K562 (cell line): ENCODE data around the gene P4HB. TPM values are rescaled to one million over a fixed set of nuclear protein-coding genes. Genes with fewer than 3 reads are reported as not detected.

Experiments used
- BHLHE40 ChIP-seq: IDR thresholded peaks from 2 replicates; pipeline ENCODE4 v1.6.1; 2011; ENCODE audit warnings: low read length, improper control_type of control experiment
- C11orf30 ChIP-seq: fragments of 450-650 bp; IDR thresholded peaks from 2 replicates; pipeline ENCODE4 v1.6.1; 2016; ENCODE audit warnings: low read depth, mild to moderate bottlenecking
- E2F3 ChIP-seq: fragments of 250-450 bp; sonication (Bioruptor Pico); IDR thresholded peaks from 2 replicates; pipeline ENCODE4 v1.4.0; 2020; ENCODE audit warnings: mild to moderate bottlenecking
- EP300 ChIP-seq: IDR thresholded peaks from 2 replicates; pipeline ENCODE4 v1.6.1; 2012; ENCODE audit warnings: low read length, improper control_type of control experiment
- ERF ChIP-seq: fragments of 450-650 bp; formaldehyde crosslinking; IDR thresholded peaks from 2 replicates; pipeline ENCODE4 v1.4.0; 2020; ENCODE audit warnings: mild to moderate bottlenecking, mixed read lengths
- MAFK ChIP-seq: IDR thresholded peaks from 2 replicates; pipeline ENCODE4 v1.6.1; 2011; ENCODE audit warnings: low read length, improper control_type of control experiment
- NEUROD1 ChIP-seq: fragments of 150-350 bp; IDR thresholded peaks from 2 replicates; pipeline ENCODE4 v1.6.1; 2014; ENCODE audit warnings: borderline replicate concordance, low read length, low read depth; ENCODE audit not compliant: partially characterized antibody
- YBX1 ChIP-seq: fragments of 450-650 bp; IDR thresholded peaks from 2 replicates; pipeline ENCODE4 v1.7.1; 2016; ENCODE audit warnings: mild to moderate bottlenecking
- ZFX ChIP-seq: sonication (generic); formaldehyde crosslinking; IDR thresholded peaks from 2 replicates; pipeline ENCODE4 v1.8.0; 2022; ENCODE audit warnings: mild to moderate bottlenecking, missing genetic modification reagents, moderate library complexity
- ZKSCAN1 ChIP-seq: fragments of 150-350 bp; IDR thresholded peaks from 2 replicates; pipeline ENCODE4 v1.6.1; 2016; ENCODE audit warnings: low read depth, low read length
- polyA plus RNA-seq, 8 experiments: library from polyadenylated mRNA; depleted of rRNA in 4 of 8; stranded (reverse) in 5 of 8; unstranded in 3 of 8; fragments of >200 nt; fragmentation: Nextera tagmentation in 2 of 8; fragmentation: Illumina TruSeq in 1 of 8; extraction: Ambion mirVana in 2 of 8; extraction: Trizol in 1 of 8; gene quantifications; 2 replicates each; pipeline versions ENCODE4 v1.2.1 to v1.2.3, GENCODE V29; 2011 to 2014; ENCODE audit warnings: inconsistent platforms in 1 of 8, missing spikeins in 1 of 8
- total RNA-seq, 7 experiments: library from RNA; depleted of rRNA in 6 of 7; stranded (reverse); fragments of >200 nt in 6 of 7; fragmentation: Illumina TruSeq in 2 of 7; extraction: Trizol in 2 of 7; gene quantifications; 2 replicates each; pipeline versions ENCODE4 v1.2.1 to v1.2.3, GENCODE V29; 2011 to 2021; ENCODE audit warnings: low replicate concordance in 1 of 7
- TF ChIP-seq, protein P1 (sequence below): fragments of 450-650 bp; formaldehyde crosslinking; conservative IDR thresholded peaks from 2 replicates; pipeline ENCODE4 v1.4.0; 2022; ENCODE audit warnings: mild to moderate bottlenecking, missing genetic modification characterization
- TF ChIP-seq, protein P2 (sequence below): sonication (generic); formaldehyde crosslinking; IDR thresholded peaks from 2 replicates; pipeline ENCODE4 v1.8.0; 2022; ENCODE audit warnings: mild to moderate bottlenecking, missing genetic modification reagents
- TF ChIP-seq, protein P3 (sequence below): fragments of 250-450 bp; sonication (Bioruptor Pico); IDR thresholded peaks from 2 replicates; pipeline ENCODE4 v1.4.0; 2020; ENCODE audit warnings: borderline replicate concordance
- TF ChIP-seq, protein P4 (sequence below): sonication (generic); formaldehyde crosslinking; IDR thresholded peaks from 2 replicates; pipeline ENCODE4 v1.8.0; 2022; ENCODE audit warnings: missing genetic modification reagents, mild to moderate bottlenecking, borderline replicate concordance
- TF ChIP-seq, protein P5 (sequence below): sonication (generic); formaldehyde crosslinking; IDR thresholded peaks from 2 replicates; pipeline ENCODE4 v1.8.1; 2023; ENCODE audit warnings: mild to moderate bottlenecking, missing genetic modification reagents
- TF ChIP-seq, protein P6 (sequence below): sonication (generic); formaldehyde crosslinking; IDR thresholded peaks from 2 replicates; pipeline ENCODE4 v1.8.0; 2022; ENCODE audit warnings: mild to moderate bottlenecking, missing genetic modification reagents

The P4HB gene
- total and polyA plus RNA-seq, 9 of the 15 experiments (the other 6 are each of a cell fraction or from before 2014, with no cell fraction given): 4.4 to 645 (median 325) TPM

DNA sequence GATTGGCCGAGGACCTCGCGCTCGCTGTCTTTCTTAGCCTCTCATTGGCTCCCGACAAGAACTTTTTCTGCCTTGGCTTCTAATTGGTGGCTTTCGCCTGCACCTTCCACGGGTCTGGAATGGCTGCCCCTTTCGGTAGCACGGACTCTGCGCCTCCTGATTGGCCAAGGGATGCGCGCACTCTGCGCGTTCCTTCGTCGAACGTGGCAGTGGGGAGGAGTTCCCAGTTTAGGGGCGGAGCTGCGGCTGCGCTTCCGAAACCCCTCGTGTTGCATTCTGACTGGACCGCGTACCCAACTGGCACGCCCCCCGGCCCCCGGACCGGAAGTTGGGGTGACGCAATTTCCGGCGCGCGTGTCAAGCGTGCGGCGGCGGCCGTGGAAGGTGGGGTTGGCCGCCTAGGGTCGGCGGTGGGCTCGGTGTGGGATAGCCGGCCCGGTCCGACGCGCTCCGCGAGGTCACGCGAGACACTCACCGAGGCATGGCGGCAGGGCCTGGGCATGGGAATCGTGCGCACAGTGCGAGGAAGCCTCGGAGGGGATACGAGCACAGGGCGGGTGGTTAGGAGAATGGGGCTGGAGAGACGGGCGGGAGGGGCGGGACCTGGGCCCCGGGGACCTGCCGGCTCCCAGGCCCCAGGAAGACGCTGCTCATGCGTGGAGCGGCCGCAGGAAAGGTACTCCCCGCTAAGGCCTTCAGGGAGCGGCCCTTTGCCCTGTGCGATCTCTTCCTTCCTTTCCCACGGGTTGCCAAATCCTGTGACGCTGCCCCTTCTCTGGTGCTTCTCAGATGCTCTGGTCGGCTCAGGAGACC is 627 bp upstream of the P4HB start (continued):
- TF ChIP-seq ZKSCAN1: 0 out of 2 replicates have a peak, but pooled peaks have one; percentile 21
- TF ChIP-seq, protein P1, sequence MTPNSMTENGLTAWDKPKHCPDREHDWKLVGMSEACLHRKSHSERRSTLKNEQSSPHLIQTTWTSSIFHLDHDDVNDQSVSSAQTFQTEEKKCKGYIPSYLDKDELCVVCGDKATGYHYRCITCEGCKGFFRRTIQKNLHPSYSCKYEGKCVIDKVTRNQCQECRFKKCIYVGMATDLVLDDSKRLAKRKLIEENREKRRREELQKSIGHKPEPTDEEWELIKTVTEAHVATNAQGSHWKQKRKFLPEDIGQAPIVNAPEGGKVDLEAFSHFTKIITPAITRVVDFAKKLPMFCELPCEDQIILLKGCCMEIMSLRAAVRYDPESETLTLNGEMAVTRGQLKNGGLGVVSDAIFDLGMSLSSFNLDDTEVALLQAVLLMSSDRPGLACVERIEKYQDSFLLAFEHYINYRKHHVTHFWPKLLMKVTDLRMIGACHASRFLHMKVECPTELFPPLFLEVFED (CRISPR knock-in tag): peak; percentile 97
- peak; percentile 96 for TF ChIP-seq ERF
- TF ChIP-seq E2F3: peak; percentile 96
- no peak for TF ChIP-seq EP300
- TF ChIP-seq, protein P2, sequence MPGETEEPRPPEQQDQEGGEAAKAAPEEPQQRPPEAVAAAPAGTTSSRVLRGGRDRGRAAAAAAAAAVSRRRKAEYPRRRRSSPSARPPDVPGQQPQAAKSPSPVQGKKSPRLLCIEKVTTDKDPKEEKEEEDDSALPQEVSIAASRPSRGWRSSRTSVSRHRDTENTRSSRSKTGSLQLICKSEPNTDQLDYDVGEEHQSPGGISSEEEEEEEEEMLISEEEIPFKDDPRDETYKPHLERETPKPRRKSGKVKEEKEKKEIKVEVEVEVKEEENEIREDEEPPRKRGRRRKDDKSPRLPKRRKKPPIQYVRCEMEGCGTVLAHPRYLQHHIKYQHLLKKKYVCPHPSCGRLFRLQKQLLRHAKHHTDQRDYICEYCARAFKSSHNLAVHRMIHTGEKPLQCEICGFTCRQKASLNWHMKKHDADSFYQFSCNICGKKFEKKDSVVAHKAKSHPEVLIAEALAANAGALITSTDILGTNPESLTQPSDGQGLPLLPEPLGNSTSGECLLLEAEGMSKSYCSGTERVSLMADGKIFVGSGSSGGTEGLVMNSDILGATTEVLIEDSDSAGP (CRISPR knock-in tag): no peak
- peak; percentile 65 for TF ChIP-seq BHLHE40
- no peak for TF ChIP-seq YBX1
- TF ChIP-seq NEUROD1: peak; percentile 99
- TF ChIP-seq C11orf30: peak; percentile 92
- TF ChIP-seq, protein P3, sequence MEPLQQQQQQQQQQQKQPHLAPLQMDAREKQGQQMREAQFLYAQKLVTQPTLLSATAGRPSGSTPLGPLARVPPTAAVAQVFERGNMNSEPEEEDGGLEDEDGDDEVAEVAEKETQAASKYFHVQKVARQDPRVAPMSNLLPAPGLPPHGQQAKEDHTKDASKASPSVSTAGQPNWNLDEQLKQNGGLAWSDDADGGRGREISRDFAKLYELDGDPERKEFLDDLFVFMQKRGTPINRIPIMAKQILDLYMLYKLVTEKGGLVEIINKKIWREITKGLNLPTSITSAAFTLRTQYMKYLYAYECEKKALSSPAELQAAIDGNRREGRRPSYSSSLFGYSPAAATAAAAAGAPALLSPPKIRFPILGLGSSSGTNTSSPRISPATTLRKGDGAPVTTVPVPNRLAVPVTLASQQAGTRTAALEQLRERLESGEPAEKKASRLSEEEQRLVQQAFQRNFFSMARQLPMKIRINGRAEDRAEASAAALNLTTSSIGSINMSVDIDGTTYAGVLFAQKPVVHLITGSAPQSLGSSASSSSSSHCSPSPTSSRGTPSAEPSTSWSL: no peak; the same call in 1 of the 2 replicates
- TF ChIP-seq MAFK: peak; percentile 55; the same call in 1 of the 2 replicates
- TF ChIP-seq, protein P4, sequence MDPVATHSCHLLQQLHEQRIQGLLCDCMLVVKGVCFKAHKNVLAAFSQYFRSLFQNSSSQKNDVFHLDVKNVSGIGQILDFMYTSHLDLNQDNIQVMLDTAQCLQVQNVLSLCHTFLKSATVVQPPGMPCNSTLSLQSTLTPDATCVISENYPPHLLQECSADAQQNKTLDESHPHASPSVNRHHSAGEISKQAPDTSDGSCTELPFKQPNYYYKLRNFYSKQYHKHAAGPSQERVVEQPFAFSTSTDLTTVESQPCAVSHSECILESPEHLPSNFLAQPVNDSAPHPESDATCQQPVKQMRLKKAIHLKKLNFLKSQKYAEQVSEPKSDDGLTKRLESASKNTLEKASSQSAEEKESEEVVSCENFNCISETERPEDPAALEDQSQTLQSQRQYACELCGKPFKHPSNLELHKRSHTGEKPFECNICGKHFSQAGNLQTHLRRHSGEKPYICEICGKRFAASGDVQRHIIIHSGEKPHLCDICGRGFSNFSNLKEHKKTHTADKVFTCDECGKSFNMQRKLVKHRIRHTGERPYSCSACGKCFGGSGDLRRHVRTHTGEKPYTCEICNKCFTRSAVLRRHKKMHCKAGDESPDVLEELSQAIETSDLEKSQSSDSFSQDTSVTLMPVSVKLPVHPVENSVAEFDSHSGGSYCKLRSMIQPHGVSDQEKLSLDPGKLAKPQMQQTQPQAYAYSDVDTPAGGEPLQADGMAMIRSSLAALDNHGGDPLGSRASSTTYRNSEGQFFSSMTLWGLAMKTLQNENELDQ (CRISPR knock-in tag): no peak
- TF ChIP-seq, protein P5, sequence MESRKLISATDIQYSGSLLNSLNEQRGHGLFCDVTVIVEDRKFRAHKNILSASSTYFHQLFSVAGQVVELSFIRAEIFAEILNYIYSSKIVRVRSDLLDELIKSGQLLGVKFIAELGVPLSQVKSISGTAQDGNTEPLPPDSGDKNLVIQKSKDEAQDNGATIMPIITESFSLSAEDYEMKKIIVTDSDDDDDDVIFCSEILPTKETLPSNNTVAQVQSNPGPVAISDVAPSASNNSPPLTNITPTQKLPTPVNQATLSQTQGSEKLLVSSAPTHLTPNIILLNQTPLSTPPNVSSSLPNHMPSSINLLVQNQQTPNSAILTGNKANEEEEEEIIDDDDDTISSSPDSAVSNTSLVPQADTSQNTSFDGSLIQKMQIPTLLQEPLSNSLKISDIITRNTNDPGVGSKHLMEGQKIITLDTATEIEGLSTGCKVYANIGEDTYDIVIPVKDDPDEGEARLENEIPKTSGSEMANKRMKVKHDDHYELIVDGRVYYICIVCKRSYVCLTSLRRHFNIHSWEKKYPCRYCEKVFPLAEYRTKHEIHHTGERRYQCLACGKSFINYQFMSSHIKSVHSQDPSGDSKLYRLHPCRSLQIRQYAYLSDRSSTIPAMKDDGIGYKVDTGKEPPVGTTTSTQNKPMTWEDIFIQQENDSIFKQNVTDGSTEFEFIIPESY (CRISPR knock-in tag): 0 out of 2 replicates have a peak, but pooled peaks have one; percentile 26
- TF ChIP-seq, protein P6, sequence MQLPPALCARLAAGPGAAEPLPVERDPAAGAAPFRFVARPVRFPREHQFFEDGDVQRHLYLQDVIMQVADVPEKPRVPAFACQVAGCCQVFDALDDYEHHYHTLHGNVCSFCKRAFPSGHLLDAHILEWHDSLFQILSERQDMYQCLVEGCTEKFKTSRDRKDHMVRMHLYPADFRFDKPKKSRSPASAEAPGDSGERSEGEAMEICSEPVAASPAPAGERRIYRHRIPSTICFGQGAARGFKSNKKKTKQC (CRISPR knock-in tag): peak; percentile 79
- TF ChIP-seq ZFX (CRISPR knock-in tag): peak; percentile 78
